ENCODE measurements around the gene ZNF423. TPM values are rescaled to one million over a fixed set of nuclear protein-coding genes. Genes with fewer than 3 reads are reported as not detected.

Gene ZNF423
- total RNA-seq, 6 experiments from 2014 or later: 0.43 to 1.2 (median 0.89) TPM

DNA sequence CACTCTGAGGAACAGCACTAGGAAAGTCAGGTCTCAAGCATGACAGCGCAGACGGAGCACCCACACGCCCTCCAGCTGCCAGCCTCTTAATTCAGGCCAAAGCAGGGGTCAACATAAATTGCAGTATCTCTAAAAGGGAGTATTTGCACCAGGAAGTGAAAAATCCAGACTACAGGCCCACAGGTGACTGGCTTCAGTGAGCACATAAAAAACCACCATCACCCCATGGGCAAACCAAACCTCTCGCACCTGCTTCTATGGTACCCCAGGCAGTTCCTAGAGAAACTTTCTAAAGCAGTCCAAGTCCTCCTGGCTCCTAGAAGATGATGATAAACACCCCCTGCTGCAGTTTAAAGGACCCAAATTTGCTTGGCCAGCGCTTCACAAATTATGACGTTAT, 129.8 kb downstream of the ZNF423 start:
- no peak overlapping the region for H3K27ac ChIP-seq
- no peaks in the 10 kb centered on the region for H3K9me3 ChIP-seq
- 75% methylated on average over 5 of the region's 6 CpGs for WGBS (ENCODE audit: insufficient coverage, low coverage, low lambda C conversion rate, missing lambda C conversion rate)
- DNase-seq (no peak), ATAC-seq (no peak)
- no peak overlapping the region for H3K4me3 ChIP-seq
- TF ChIP-seq, protein P1, sequence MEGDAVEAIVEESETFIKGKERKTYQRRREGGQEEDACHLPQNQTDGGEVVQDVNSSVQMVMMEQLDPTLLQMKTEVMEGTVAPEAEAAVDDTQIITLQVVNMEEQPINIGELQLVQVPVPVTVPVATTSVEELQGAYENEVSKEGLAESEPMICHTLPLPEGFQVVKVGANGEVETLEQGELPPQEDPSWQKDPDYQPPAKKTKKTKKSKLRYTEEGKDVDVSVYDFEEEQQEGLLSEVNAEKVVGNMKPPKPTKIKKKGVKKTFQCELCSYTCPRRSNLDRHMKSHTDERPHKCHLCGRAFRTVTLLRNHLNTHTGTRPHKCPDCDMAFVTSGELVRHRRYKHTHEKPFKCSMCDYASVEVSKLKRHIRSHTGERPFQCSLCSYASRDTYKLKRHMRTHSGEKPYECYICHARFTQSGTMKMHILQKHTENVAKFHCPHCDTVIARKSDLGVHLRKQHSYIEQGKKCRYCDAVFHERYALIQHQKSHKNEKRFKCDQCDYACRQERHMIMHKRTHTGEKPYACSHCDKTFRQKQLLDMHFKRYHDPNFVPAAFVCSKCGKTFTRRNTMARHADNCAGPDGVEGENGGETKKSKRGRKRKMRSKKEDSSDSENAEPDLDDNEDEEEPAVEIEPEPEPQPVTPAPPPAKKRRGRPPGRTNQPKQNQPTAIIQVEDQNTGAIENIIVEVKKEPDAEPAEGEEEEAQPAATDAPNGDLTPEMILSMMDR (IDR thresholded peaks at IDR 0.05): no peak
- TF ChIP-seq POLR2A (IDR thresholded peaks at IDR 0.05): no peak
- H3K36me3 ChIP-seq: no peaks in the 10 kb centered on the region
- no peaks in the 10 kb centered on the region for H3K27me3 ChIP-seq
- intact Hi-C loops (cut with DNase I): no loop called here
- H3K4me1 ChIP-seq: no peaks in the 10 kb centered on the region

DNA sequence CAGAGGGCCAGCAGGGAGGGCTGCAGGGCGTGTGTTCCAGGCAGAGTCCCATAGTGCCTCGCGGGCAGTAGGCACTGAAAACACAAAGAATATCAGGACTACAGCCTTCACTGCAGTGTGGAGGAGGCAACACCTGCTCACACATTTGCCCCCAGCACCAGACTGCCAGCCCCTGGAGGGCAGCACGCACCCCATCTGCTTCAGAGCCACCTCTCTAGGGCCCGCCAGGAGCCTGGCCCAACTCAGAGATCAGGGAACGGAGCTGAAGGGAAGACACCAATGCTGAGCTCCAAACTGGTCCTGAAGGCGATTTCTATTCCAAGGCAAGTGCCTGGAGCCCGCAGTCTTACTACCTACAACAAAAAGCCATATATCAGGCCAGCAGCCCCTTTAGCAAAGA, 130.3 kb downstream of the ZNF423 start:
- H3K36me3 ChIP-seq: no peaks in the 10 kb centered on the region
- H3K27me3 ChIP-seq: no peaks in the 10 kb centered on the region
- no peak overlapping the region for H3K27ac ChIP-seq
- H3K4me3 ChIP-seq: no peak overlapping the region
- no peak for TF ChIP-seq POLR2A (IDR thresholded peaks at IDR 0.05)
- TF ChIP-seq, protein P1 (IDR thresholded peaks at IDR 0.05): no peak
- DNase-seq (no peak), ATAC-seq (no peak)
- no peaks in the 10 kb centered on the region for H3K9me3 ChIP-seq
- intact Hi-C loops (cut with DNase I): no loop called here
- no peaks in the 10 kb centered on the region for H3K4me1 ChIP-seq
- WGBS (ENCODE audit: insufficient coverage, low coverage, low lambda C conversion rate, missing lambda C conversion rate): 40% methylated on average over 1 of the region's 8 CpGs

DNA sequence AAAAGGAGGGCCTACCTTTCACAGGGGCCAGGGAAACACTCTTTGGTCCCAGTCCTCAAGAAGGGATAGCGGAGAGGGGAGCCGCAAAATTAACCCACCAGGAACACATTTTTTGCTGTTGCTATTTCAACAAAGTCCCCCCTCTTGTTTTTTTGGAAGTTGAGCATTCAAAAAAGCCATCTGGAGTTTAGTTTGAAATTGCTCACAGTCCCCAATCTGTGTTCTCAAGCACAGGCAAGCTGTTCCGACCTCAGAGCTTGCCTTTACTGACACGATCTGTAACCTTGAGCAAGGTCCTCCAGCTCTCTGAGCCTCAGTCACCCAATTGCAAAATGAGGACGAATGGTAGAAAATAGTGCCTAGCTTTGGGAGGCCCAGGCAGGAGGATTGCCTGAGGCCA, 131.1 kb downstream of the ZNF423 start:
- intact Hi-C loops (cut with DNase I): no loop called here
- no peak overlapping the region for H3K27ac ChIP-seq

DNA sequence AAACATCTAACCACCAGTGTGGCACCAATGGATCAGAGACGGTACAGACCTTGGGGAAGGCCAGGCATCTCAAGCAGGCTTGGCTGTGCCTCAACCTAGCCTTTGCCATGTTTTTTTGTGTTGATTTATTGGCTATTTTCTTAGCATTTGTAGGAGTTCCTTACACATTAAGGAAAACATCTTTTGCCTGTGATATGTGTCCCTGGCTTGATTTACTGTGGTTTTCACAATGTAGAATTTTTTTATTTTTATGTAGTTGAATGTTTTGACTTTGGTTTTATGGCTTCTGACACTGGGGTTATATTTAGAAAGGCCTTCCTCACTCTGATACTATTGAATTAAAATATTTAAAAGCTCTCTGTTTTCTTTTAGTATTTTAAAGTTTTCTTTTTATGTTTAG, 132.6 kb downstream of the ZNF423 start:
- ATAC-seq: no peak
- intact Hi-C loops (cut with DNase I): no loop called here
- TF ChIP-seq, protein P1 (IDR thresholded peaks at IDR 0.05): no peak
- no peak for TF ChIP-seq POLR2A (IDR thresholded peaks at IDR 0.05)

More for the DNA sequence above, 131.1 kb downstream of the ZNF423 start:
- Histone ChIP-seq H3K4me1 (no peaks in the 10 kb centered on the region), H3K36me3 (no peaks in the 10 kb centered on the region), H3K9me3 (no peaks in the 10 kb centered on the region), H3K4me3 (no peak overlapping the region), H3K27me3 (no peaks in the 10 kb centered on the region)
- ATAC-seq (no peak), DNase-seq (no peak)
- 70% methylated on average over 5 of the region's 5 CpGs for WGBS (ENCODE audit: insufficient coverage, low coverage, low lambda C conversion rate, missing lambda C conversion rate)
- no peak for TF ChIP-seq POLR2A (IDR thresholded peaks at IDR 0.05)
- TF ChIP-seq, protein P1 (IDR thresholded peaks at IDR 0.05): no peak

GRCh38 chr16:49720225-49720624, 135.7 kb downstream of the ZNF423 start:
- no peak for DNase-seq
- no peaks in the 10 kb centered on the region for H3K36me3 ChIP-seq
- no peaks in the 10 kb centered on the region for H3K4me1 ChIP-seq
- TF ChIP-seq, protein P1 (IDR thresholded peaks at IDR 0.05): no peak
- no peak for TF ChIP-seq POLR2A (IDR thresholded peaks at IDR 0.05)
- 38% methylated on average over 2 of the region's 3 CpGs for WGBS (ENCODE audit: insufficient coverage, low coverage, low lambda C conversion rate, missing lambda C conversion rate)
- intact Hi-C loops (cut with DNase I): no loop called here
- ATAC-seq: no peak
- H3K27me3 ChIP-seq: no peaks in the 10 kb centered on the region
- H3K4me3 ChIP-seq: no peak overlapping the region
- H3K27ac ChIP-seq: no peak overlapping the region
- no peaks in the 10 kb centered on the region for H3K9me3 ChIP-seq

More for the DNA sequence above, 132.6 kb downstream of the ZNF423 start:
- Histone ChIP-seq H3K4me1 (no peaks in the 10 kb centered on the region), H3K9me3 (no peaks in the 10 kb centered on the region), H3K36me3 (no peaks in the 10 kb centered on the region), H3K4me3 (no peak overlapping the region), H3K27me3 (no peaks in the 10 kb centered on the region), H3K27ac (no peak overlapping the region)
- 73% methylated on average over 1 of the region's 1 CpG for WGBS (ENCODE audit: insufficient coverage, low coverage, low lambda C conversion rate, missing lambda C conversion rate)
- no peak for DNase-seq

All from right lobe of liver (tissue), 6 donors.